MG63 (cell line): ENCODE data around the gene GKN2. TPM values are rescaled to one million over a fixed set of nuclear protein-coding genes. Genes with fewer than 3 reads are reported as not detected.
"Not testable (repeated sequence)": the region's sequence is repeated elsewhere in the genome, so short reads cannot be mapped to it uniquely, and the experiment has no call there.

ENCODE experiments used
- DNase-seq: peaks from one replicate; pipeline ENCODE4 v3.0.0-alpha.2; 2020
- H3K27me3 ChIP-seq: fragments of 250-450 bp; sonication (Bioruptor Pico); 2 replicates; pipeline ENCODE4 v1.5.1; 2020; ENCODE audit warnings: mild to moderate bottlenecking, moderate library complexity
- H3K36me3 ChIP-seq: fragments of 250-450 bp; sonication (Bioruptor Pico); 2 replicates; pipeline ENCODE4 v1.5.1; 2020; ENCODE audit warnings: mild to moderate bottlenecking, moderate library complexity
- H3K4me3 ChIP-seq: fragments of 250-450 bp; sonication (Bioruptor Pico); 2 replicates; pipeline ENCODE4 v1.5.1; 2020; ENCODE audit warnings: mild to moderate bottlenecking, moderate library complexity
- H3K9me3 ChIP-seq: fragments of 250-450 bp; sonication (Bioruptor Pico); 2 replicates; pipeline ENCODE4 v1.5.1; 2020; ENCODE audit warnings: mild to moderate bottlenecking, moderate library complexity
- total RNA-seq: library from RNA; depleted of rRNA; stranded (reverse); fragments of >200 nt; shearing (Covaris generic); gene quantifications from 2 replicates; pipeline ENCODE4 v1.2.3, GENCODE V29; 2014; ENCODE audit warnings: low replicate concordance

The GKN2 gene
- total RNA-seq, 1 experiment from 2014 or later: not detected

DNA sequence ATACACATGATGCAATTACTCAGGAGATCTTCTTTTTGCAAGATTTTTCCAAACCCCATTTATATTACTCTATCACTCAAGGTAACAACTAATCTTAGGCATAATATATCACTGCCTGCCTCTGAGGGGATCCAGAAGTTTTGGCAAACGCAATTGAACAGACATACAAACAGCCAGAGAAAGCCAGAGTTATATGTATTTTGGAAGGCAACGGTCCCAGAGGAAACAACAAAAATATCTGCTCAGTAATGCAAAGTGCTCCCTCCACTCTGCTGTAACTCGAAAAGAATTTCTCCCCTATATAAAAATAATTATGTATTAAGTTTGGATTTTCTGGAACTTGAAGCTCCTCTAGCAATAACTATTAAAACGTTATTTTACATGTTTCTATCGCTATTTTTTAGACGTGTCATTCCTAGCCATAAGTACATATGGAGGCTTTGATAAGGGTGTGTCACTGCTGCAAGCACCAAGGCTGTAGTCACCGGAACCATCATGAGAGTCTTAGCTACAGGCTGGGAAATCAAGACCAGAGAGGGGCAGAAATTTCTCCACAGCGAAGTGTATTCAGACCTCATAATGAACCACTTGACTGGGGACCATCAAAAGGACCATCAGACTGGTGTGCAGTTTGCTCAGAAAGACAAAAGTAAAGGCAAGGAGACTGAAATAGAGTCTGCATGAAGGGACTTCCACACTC, 18.0 kb upstream of the GKN2 start:
- Histone ChIP-seq H3K36me3 (no peaks in the 10 kb centered on the region), H3K4me3 (no peak overlapping the region), H3K9me3 (no peaks in the 10 kb centered on the region), H3K27me3 (no peaks in the 10 kb centered on the region)
- DNase-seq: no peak

DNA sequence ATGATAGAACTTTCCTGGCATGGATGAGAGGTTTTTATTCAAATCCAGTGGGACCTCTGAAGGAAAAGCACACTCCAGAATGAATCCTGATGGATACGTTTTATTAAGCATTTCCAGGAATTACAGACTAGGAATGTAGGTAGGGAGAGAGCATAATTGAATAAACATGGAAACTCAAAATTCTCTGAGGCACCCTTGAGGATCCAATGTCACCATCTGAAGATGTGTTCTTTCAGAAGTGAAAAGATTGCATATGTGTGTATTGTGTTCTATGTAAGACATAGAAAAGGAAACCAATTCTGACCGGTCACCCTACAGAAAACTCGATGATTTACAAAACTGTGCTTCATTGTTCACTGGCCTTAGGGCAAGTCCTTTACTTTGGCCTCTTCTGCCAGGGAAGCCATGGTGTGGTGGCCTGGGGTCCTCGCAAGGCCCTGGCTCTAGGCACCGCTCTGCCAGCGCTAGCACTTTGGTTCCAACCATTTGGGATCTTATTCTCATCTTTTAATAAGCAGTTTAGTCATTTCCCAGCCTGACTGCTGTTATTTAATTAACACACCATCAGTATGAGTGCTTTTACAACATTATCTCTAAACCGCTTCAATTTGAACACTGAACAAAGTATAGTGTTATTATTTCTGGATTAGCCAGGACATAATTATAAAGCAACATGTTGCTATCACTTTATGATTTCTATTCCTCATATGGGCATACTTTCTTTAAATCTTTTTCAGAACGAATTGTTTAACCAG, 17.2 kb upstream of the GKN2 start:
- no peaks in the 10 kb centered on the region for H3K36me3 ChIP-seq
- no peaks in the 10 kb centered on the region for H3K9me3 ChIP-seq
- no peak overlapping the region for H3K4me3 ChIP-seq
- H3K27me3 ChIP-seq: no peaks in the 10 kb centered on the region
- no peak for DNase-seq

DNA sequence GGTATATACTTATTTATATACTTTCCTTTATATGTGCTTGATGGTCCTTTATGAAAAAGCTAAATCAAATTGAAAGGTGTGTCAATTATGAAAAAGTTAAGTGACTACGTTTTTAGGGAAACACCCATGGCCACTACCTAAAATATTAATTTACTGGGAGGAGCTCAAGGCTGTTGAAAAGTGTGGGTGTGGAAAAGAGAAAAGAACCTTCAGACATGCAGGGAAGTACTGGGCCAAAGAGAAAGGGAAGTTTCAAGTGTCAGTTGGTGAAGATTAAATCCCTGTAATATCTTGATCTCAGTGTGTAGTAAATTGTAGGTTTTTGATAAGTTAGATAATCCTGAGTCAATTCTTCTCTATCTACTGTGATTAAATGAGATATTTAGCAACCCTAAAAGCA, 15.5 kb upstream of the GKN2 start:
- Histone ChIP-seq H3K4me3 (no peak overlapping the region), H3K9me3 (peaks cover 5% of the 10 kb centered on the region; the same call in 1 of the 2 replicates), H3K36me3 (no peaks in the 10 kb centered on the region), H3K27me3 (no peaks in the 10 kb centered on the region)
- no peak for DNase-seq

DNA sequence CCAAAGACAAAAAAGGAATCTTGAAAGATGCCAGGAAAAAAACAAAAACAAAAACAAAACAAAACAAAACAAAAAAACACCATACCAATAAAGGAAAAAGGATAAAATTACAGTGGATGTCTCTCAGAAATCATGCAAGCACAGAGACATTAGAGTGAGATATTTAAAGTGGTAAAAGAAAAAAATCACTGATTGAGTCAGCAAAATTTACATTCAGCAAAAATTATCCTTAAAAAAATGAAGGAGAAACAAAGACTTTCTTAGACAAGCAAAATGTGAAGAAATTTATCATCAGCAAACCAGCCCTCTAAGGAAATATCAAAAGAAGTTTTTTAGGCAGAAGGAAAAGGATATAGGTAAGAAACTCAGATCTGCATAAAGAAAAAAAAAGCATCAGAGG, 11.6 kb upstream of the GKN2 start:
- H3K4me3 ChIP-seq: no peak overlapping the region
- no peaks in the 10 kb centered on the region for H3K36me3 ChIP-seq
- no peak for DNase-seq
- H3K27me3 ChIP-seq: no peaks in the 10 kb centered on the region
- H3K9me3 ChIP-seq: peaks cover 5% of the 10 kb centered on the region; the same call in 1 of the 2 replicates

DNA sequence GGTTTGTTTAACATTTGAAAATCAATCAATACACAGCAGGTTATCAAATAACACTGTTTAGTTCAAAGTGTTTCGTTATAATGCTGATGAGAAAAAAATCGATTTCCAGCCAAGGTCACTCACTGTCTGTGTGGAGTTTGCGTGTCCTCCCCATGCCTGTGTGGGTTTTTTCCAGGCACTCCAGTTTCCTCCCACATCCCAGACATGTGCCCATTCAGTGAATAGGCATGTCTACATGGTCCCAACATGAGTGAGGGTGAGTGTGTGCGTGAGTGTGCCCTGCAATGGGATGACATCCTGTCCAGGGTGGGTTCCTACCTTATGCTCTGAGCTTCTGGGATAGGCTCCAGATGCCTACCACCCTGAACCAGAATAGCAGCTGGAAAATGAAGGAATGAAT, 8.7 kb upstream of the GKN2 start:
- no peak for DNase-seq
- Histone ChIP-seq H3K4me3 (no peak overlapping the region), H3K9me3 (peaks cover 5% of the 10 kb centered on the region; the same call in 1 of the 2 replicates), H3K36me3 (no peaks in the 10 kb centered on the region), H3K27me3 (no peaks in the 10 kb centered on the region)

DNA sequence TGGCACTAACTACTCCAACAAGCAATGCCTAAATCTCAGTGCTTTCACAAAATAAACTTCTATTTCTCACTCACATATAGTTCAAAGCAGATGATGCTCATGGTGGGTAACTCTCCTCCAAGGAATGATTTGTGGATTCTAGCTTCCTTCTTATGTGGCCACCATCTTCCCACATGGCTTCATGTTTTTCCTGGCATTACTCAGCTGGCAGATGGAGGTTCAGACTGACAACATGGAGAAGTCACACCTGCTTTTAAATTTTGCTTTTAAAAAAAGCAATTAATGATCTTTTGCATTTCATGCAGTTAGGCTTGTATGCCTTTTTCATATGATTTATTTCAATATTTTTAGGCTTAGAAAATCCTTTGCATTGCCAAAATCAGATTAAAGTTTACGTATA, 6.3 kb upstream of the GKN2 start:
- Histone ChIP-seq H3K36me3 (no peaks in the 10 kb centered on the region), H3K27me3 (no peaks in the 10 kb centered on the region), H3K9me3 (peaks cover 4% of the 10 kb centered on the region; the same call in 1 of the 2 replicates), H3K4me3 (no peak overlapping the region)
- DNase-seq: no peak

DNA sequence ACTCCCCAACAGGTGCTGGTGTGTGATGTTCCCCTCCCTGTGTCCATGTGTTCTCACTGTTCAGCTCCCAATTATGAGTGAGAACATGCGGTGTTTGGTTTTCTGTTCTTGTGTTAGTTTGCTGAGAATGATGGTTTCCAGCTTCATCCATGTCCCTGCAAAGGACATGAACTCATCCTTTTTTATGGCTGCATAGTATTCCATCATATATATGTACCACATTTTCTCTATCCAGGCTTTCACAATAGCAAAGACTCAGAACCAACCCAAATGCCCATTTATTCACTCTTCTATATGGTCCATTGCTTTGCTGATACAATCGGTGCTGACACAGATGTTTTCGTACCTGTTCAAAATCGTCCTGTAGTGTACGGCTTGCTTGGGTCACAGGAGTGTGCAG, 2.7 kb upstream of the GKN2 start:
- not testable (repeated sequence) for H3K27me3 ChIP-seq, H3K36me3 ChIP-seq, DNase-seq

DNA sequence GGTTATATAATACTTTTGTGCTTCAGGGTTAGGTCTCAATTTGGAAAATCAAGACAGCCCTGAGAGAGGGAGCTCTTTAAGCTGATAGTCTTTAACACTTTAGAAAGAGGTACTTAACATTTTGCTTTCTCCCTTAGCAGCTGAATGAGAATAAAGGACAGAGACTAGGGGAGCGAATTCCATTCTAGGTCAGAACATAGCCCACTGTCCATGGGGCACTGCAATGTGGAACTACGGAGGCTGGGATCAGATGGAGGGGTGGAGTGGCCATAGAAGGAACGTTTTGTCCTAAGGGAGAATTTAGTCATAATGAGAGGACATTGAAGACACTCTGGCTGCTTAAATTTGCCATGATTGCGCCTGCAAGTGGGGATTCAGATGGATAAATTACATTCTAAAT, 794 bp downstream of the GKN2 start:
- Histone ChIP-seq H3K27me3 (no peaks in the 10 kb centered on the region), H3K9me3 (no peaks in the 10 kb centered on the region), H3K36me3 (no peaks in the 10 kb centered on the region), H3K4me3 (no peak overlapping the region)
- DNase-seq: no peak

More for the DNA sequence above, 2.7 kb upstream of the GKN2 start:
- H3K4me3 ChIP-seq, H3K9me3 ChIP-seq: not testable (repeated sequence)

DNA sequence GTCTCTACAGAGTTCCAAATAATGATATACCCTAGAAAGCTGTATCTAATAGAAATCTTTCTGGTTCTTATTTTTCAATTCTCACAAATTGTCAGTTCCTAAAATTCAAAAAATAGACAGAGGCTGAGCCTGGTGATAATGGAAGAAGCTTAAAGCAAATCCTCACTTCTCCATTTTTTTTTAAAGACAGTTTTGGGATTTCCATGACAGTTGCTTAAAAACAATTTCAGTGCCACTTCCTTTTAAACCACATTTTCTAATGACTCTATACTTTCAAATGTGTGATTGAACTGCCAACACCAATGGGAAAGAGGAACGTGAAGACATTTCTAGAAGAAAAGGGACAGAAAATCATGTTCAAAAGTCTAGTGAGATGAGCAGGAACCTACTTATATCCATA, 4.0 kb downstream of the GKN2 start:
- H3K9me3 ChIP-seq: no peaks in the 10 kb centered on the region
- no peak overlapping the region for H3K4me3 ChIP-seq
- H3K36me3 ChIP-seq: no peaks in the 10 kb centered on the region
- no peaks in the 10 kb centered on the region for H3K27me3 ChIP-seq
- no peak for DNase-seq

DNA sequence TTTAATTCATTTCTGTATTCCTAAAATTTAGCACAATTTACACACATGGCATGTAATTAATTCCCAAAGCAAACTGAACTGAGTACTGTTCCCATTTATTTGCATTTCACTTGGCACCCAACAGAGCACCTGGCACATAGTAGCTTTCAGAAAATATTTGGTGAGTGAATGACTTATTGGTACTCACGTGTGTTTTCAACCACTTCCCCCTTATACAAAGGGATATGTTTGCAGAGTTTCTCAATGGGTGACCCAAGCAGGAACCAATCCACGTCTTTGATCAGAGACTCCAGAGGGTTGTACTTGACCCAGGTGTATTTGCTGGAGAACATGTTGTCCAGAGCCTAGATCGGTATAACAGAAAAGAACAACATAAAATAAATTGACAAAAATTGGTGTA, 6.6 kb downstream of the GKN2 start:
- no peaks in the 10 kb centered on the region for H3K36me3 ChIP-seq
- no peak overlapping the region for H3K4me3 ChIP-seq

DNA sequence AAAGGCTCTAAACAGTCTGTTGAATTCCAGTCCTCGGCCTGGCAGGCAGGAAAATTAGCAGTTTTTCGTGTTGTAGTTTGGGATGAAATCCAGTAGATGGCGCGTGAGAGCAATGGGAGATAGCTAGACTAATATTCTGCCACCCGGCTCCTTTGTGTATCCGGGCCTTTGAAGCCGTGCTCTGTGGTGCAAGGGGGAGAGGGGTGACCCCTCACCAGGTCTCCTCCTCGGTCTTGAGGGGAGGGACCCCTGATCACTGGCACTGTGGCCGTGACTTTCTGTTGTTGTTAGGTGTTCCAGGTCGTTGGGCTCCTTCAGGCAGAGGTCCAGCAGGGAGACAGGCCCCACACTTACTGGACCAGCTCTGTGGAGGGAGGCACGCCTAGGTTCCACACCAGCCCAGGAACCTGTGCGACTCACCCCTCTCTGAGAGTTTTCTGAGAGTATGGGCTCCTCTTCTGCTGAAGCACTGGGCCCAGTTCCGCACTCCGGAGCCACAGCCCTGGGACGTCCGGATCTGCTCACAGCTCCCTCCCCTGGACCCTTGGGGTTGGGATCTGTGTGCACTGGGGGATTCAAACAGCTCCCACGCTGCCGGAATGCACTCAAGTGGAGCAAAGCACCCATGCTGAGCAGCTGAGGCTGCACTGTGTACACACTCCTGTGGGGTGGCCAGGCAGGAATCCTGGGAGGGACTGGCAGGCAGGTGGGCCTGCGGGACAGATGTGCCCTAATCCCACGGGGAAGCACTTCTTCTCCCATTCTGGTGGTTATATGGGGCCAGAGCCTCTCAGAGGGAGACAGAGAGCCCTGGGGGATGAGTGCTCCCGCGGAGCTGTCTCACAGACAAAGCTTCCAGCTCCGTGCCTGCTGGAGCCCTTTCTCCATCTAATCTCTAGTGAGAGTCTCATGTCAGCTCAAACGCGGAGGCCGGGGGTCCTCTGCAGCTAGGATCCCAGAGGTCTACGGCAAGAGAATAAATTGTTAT, 8.8 kb downstream of the GKN2 start:
- Histone ChIP-seq H3K27me3 (no peaks in the 10 kb centered on the region), H3K4me3 (no peak overlapping the region), H3K9me3 (peaks cover 4% of the 10 kb centered on the region; the same call in 1 of the 2 replicates), H3K36me3 (no peaks in the 10 kb centered on the region)
- DNase-seq: peak; percentile 44

More for the DNA sequence above, 6.6 kb downstream of the GKN2 start:
- Histone ChIP-seq H3K9me3 (peaks cover 4% of the 10 kb centered on the region; the same call in 1 of the 2 replicates), H3K27me3 (no peaks in the 10 kb centered on the region)
- DNase-seq: no peak

DNA sequence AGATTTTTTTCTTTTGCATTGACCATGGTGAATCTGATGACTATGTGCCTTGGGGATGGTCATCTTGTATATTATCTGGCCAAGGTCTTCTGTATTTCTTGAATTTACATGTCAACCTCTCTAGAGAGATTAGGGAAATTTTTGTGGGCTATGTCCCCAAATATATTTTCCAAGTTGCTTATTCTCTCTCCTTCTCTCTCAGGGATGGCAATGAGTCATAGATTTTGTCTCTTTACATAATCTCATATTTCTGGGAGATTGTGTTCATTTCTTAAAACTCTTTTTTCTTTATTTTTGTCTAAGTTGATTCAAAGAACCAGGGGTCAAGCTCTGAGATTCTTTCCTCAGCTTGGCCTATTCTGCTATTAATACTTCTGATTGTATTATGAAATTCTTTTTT, 9.9 kb downstream of the GKN2 start:
- no peak for DNase-seq
- Histone ChIP-seq H3K9me3 (peaks cover 4% of the 10 kb centered on the region; the same call in 1 of the 2 replicates), H3K27me3 (no peaks in the 10 kb centered on the region), H3K36me3 (no peaks in the 10 kb centered on the region), H3K4me3 (no peak overlapping the region)

DNA sequence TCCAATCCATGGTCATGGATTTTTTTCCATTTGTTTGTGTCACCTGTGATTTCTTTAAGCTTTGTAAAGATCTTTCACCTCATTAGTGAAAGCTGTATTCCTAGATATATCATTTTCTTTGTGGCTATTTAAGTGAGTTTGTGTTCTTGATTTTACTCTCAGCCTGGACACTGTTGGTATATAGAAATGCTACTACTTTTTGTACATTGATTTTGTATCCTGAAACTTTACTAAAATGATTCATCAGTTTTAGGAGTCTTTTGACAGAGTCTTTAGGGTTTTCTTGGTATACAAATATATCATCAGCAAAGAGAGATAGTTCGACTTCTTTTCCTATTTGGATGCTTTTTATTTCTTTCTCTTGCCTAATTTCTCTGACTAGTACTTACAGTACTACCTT, 12.3 kb downstream of the GKN2 start:
- no peak overlapping the region for H3K4me3 ChIP-seq
- no peak for DNase-seq
- peaks cover 4% of the 10 kb centered on the region; the same call in 1 of the 2 replicates for H3K9me3 ChIP-seq
- no peaks in the 10 kb centered on the region for H3K36me3 ChIP-seq
- no peaks in the 10 kb centered on the region for H3K27me3 ChIP-seq

DNA sequence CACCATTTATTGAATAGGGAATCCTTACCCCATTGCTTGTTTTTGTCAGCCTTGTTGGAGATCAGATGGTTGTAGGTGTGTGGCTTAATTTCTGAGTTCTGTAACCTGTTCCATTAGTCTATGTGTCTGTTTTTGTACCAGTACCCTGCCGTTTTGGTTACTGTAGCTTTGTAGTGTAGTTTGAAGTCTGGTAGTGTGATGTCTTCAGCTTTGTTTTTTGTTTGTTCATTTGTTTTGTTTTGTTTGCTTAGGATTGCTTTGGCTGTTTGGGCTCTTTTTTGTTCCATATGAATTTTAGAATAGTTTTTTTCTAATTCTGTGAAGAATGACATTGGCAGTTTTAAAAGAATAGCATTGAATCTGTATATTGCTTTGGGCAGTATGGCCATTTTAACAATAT, 12.7 kb downstream of the GKN2 start:
- Histone ChIP-seq H3K36me3 (no peaks in the 10 kb centered on the region), H3K27me3 (no peaks in the 10 kb centered on the region), H3K4me3 (no peak overlapping the region), H3K9me3 (peaks cover 4% of the 10 kb centered on the region; the same call in 1 of the 2 replicates)
- no peak for DNase-seq

DNA sequence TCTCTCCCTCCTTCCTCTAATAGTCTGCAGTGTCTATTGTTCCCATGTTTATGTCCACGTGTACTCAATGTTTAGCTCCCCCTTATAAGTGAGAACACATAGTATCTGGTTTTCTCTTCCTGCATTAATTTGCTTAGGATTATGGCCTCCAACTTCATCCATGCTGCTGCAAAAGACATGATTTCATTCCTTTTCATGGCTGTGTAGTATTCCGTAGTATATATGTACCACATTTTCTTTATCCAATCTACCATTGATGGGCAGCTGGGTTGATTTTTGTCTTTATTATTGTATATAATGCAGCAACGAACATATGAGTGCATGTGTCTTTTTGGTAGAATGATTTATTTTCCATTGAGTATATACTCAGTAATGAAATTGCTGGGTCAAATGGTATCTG, 13.8 kb downstream of the GKN2 start:
- no peak for DNase-seq
- Histone ChIP-seq H3K27me3 (no peaks in the 10 kb centered on the region), H3K36me3 (no peaks in the 10 kb centered on the region), H3K4me3 (no peak overlapping the region), H3K9me3 (peaks cover 4% of the 10 kb centered on the region; the same call in 1 of the 2 replicates)

DNA sequence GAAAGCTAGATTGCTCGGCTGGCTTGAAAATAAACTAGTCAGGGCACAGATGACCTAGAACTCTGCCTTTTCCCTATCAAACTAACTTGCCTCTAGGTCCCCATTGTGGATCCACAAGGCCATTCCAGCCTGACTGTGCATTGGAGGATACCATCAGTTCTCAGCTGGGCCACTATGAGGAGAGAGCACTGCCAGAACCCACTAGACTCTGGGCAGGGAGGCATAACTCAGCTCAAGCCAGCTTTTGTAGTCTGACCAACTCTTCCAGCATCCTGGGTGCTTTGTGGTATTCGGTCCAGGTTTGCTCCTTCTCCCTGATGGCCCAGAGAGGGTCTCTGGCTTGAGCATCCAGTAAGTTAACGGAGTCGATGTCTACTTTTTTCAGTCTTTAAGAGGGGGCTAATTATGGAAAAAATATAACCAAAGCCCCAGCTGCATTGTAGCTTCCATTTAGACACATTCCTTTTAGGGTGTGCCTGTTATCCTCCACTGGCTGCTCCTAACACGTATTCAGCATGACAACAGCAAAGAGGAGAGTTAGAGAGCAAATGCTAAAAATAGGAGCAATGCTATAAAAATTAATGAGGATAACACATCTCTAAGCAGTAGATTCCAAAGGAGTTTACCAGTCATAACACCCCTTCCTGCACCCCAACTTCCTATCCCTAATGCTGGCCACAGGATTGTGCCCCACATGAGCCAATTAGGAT, 15.2 kb downstream of the GKN2 start:
- no peaks in the 10 kb centered on the region for H3K27me3 ChIP-seq
- DNase-seq: peak; percentile 17
- no peak overlapping the region for H3K4me3 ChIP-seq

More for the DNA sequence above, 15.2 kb downstream of the GKN2 start:
- Histone ChIP-seq H3K36me3 (no peaks in the 10 kb centered on the region), H3K9me3 (0 out of 2 replicates have a peak, but pooled peaks cover 4% of the 10 kb centered on the region)
